ENCODE results near the gene TUSC2.

The TUSC2 gene

DNA sequence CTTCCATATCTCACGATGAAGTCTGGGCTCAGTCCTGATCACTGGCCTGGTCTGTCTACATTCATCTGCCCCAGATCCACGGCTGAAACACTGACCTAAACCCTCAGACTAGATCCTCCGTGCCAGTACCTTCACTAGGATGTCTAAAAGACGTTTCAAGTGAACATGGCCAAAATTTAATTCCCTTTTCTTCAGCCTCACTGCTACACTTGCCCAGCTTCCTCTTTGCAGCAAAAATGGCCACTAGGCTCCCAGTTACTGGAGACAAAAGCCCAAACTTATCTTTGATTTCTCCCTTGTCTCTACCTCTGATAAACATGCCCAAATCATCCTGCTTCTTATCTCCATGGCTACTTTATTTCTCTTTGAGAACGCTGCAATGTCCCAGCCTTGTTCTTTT, 10.9 kb upstream of the TUSC2 start:
- DNase-seq (ENCODE audit: extremely low read depth in 1 of 2, low read depth in 1 of 2): no peak

DNA sequence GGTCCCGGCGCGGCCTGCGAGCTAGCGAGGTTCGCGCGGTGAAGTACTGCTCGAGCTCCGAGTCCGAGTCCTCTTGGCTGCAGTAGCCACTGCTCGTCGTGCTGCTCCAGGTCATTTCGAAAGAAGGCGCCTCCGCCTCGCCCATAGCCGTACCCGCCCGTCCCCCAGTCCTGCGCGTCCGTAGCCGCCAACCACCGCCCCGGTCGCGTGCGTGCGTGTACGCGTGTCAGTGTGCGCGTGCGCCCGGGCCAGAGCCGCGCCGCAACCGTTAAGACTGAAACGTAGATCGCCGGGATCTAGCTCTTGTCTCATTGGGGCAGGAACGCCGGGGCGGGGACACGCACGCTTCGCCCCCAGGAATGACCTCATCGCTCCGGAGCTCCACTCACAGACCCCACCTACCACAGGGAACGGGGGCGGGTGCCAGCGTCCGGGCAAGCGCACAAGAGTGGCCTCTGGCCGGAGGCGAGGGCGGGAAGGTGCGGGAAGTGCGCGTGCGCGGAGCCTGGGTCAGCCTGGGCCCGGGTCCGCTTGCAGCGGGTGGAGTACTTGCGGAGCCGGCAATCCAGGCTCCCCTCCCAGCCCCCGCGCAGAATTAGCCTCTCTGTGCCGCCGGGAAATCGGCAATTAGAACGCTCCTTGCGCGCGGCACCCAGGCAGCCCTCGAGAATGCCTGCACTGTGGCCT, 9.3 kb upstream of the TUSC2 start:
- peak; percentile 96 to 99 for DNase-seq (ENCODE audit: extremely low read depth in 1 of 2, low read depth in 1 of 2)

DNA sequence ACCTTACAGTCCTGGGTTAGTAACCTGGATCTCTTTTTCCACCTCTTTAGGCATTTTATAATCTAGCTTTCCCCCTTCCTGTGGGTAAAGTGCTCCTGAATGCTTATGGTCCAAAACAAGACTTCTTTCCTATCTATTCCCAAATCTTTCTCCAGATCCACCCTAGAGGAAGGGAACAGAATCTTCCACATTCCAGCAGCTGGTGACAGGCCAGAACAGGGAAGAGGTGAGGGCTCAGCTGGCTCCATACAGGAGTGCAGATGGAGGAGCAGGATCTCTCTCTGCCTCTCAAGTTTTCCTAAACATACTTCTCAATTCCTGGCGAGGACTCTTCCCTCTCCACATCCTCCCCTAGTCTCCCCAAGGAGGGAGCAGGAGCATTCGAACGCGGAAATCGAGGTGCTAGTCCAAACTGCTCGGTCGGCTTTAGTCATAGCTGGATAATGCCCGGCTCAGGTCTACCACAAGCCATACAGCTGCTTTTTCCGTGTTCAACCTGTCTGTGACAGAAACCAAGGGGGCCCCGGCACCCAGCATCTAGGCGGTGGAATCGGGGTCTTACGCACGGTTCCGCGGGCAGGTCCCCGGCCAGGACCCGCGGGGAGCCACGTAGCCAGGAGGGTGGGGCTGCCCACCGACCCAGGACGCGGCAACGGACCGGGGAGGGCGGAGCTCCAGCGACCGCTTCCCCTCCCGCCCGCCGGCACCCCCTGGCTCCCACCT, 8.6 kb upstream of the TUSC2 start:
- peak in 1 of 2 donors; percentile 43 for DNase-seq (ENCODE audit: extremely low read depth in 1 of 2, low read depth in 1 of 2)

DNA sequence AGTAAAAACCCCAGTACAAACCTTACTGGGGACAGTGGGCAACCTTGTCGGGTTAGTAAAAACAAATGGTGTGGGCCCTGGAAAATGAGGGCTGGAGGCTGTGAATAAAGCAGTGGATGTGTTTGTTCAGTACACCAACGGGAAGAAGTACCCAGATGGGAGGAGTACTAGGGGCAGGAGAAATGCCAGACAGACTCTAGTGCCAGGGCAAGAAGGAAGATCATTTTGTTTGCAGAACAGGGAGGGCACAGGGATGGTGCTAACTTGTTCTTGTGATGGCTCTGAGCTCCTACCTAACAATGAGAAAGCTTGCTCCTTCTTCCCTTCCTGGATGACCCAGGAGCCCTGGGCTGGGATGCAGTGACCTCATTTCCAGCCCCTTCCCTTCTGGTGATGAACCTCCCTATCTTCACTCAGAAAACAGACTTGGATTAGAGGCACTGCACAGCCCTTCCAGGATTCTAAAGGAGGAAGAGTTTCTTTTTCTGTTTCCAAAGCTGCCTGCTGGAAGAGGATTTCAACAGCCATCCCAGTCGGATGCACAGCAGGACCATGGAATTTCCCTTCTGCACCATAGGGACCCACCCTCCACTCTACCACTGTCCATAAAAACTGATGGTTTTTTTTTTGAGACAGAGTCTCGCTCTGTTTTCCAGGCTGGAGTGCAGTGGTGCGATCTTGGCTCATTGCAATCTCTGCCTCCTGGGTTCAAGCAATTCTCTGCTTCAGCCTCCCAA, 6.5 kb upstream of the TUSC2 start:
- no peak for DNase-seq (ENCODE audit: extremely low read depth in 1 of 2, low read depth in 1 of 2)

DNA sequence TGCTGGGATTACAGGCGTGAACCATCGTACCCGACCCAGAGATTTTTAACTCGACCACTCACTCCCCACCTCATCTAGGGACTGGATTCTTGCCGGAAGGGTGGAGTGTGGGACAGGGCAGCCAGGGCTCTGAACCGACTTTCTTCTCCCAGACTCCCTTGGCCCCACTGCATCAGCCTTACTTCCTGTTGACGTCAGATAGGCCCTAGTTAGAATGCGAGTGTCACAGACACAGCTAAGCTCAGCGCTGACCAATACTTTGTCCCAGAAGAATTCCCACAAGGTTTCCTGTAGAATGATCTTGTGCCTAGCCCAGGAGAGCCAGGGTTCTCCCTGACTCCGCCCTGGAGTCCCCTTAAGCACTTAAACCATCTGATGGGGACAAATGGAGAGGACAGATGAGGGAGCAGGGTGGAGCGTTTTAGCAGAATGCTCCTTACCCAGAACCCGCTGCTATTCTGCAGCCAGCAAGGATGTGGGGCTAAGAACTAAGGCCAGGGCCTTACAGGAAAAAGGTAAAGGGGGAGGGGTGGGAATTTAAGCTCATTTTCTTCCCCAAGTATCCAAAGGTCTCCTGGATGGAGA, 5.8 kb upstream of the TUSC2 start:
- no peak for DNase-seq (ENCODE audit: extremely low read depth in 1 of 2, low read depth in 1 of 2)

DNA sequence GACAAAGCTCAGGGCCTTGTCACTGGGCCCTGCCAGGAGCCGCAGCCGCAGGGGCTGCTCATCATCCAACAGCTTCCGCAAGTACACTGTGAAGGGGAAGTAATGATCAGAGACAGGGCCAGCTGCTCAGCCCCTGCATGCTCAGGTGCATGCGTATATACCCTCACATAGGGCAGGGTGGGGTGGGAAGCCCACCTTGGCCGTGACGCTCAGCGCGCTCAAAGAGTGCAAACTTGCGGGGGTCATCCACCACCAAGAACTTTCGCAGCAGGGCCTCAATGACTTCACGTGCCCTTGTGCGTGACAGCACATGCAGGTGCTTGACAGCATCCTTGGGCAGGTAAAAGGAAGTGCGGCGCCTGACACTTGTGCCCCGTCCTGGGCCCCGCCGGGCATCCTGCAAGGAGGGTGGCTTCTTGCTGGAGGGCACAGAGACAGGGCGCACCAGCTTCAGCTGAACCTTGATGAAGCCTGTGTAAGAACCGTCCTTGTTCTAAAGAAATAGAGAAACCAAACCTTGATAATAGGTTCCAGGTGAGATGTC, 3.4 kb upstream of the TUSC2 start:
- no peak for DNase-seq (ENCODE audit: extremely low read depth in 1 of 2, low read depth in 1 of 2)

DNA sequence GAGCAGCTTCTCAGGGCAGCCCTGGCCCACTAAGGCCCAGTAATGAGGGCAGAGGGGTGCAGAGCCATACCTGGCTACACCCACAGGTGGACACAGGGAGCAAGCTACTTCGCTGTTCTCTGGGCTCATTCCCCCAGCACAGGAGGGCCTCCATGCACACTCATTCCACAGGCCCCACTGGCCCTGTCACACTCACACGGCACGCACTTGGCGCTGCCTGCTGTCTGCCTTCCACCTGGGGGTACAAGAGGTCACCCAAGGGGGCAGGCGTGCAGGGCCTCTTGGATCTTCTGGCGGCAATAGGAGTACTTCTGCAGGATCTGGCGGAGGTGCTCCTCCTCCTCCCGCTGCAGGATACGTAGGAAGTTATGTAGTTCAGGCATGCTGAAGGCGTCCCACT, 2.3 kb upstream of the TUSC2 start:
- no peak for DNase-seq (ENCODE audit: extremely low read depth in 1 of 2, low read depth in 1 of 2)

DNA sequence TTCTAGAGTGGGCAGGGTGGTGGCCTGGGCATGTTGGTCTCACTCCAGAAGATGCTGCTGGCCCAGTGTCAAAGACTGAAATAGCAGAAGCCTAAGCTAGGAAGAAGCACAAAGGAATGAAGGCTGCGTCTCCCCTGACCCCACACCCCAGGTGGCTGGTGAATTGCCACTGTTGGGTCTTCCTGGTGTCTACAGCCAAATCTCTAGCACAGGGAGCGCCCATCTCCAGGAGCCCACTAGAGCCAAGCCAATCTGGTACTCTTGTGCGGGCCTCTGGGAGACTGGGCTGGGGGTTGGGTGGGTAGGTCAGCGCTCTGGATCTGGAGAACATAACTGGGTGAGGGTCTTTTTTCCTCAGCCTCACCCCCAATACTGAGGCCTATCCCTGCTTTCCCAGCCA, 894 bp downstream of the TUSC2 start:
- no peak for DNase-seq (ENCODE audit: extremely low read depth in 1 of 2, low read depth in 1 of 2)

DNA sequence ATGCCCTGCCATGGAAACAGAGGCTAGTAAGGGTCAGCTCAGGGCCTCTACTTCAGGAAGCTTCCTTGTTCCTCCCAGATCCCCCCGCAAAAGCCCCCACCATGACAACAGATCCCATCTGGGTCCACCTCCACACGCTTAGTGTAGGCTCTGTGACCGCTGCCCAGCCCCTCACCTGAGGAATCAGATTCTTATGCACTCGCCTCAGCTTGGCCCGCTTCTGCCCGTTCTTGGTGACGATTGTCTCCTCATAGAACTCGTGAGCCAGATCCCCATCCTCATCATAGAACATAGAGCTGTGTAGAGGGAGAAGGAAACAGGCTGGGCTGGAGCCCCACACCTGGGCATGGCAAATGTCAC, 1.9 kb downstream of the TUSC2 start:
- no peak for DNase-seq (ENCODE audit: extremely low read depth in 1 of 2, low read depth in 1 of 2)

DNA sequence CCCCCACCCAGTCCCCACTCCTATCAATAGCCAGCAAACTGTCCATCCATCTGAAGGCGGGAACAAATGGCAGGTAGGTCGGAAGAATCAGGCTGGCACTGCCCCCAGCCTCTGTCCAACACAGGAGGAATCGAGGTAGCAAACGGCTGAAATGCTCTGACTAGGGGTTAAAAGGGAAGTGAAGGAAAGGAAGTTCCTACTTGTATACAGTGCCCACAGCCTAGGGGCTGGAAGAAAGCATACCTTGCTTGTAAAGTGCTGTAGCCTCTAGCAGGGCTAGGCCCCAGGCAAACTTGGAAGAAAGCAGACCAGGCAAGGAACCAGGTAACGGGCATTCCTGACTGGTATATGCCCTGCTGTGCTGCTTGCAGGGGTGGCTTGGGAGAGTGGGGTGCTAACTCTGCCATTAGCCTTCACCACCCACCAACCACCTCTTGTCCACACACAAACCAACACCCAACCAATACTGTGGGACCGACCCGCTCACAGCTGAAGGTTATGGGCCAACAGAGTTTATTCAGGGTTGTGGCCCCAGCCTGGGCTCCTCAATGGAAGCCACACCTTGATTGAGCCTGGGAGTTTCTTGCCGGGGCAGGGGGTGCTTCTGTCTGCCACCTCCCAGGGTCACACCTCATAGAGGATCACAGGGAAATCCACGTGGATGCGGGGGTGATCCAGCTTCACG, 2.4 kb downstream of the TUSC2 start:
- DNase-seq (ENCODE audit: extremely low read depth in 1 of 2, low read depth in 1 of 2): no peak

DNA sequence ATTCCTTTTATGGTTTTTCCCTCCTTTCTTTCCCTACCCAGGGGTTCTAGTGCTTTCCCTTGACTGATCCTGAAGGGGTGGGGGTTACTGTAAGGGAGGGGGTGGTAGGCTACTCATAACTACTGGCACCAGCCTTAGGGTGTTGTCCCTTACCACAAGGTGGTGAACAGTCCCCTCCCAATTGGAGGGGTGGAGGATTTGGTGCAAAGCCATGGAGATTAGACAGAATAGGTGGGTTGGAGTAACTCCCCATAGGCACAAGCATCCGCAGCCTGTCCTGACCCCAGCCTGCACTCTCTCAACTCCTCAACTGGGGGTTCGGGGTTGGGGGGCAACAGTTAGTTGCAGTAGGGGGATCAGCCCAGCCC, 2.9 kb downstream of the TUSC2 start:
- no peak for DNase-seq (ENCODE audit: extremely low read depth in 1 of 2, low read depth in 1 of 2)

DNA sequence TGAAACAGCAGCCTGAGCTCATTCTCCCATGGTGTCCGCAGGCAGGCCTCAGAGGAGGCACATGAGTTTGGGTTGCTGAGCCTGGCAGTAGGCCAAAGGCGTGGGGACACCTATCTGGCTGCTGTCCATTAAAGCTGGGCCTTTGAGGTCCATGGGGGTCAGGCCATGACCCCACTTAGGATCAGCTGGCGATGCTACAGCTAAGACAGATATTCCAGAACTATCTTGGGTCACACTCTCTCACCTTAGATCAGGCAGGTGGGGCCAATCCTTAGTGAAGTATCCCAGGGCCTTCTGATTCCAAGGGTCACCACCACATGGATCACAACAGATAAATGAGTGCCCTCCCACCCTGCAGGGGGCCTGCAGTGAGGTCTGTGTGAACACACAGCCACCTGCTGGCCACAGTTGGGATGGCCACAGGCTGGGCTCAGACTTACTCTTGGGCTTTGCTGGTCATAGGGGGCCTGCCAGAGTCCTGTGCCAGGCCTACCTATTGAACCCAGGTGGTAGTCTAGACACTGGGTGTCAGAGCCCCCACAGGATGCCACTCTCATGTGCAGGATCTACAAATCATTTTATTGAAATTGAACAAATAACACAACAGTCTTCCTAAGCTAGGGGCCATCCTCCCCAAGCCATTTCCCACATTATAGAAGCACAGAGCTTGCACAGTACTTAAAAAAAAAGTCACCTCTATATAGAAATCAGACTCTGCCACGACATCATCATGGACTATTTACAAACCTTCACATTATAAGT, 3.5 kb downstream of the TUSC2 start:
- DNase-seq (ENCODE audit: extremely low read depth in 1 of 2, low read depth in 1 of 2): peak in 1 of 2 donors; percentile 42

DNA sequence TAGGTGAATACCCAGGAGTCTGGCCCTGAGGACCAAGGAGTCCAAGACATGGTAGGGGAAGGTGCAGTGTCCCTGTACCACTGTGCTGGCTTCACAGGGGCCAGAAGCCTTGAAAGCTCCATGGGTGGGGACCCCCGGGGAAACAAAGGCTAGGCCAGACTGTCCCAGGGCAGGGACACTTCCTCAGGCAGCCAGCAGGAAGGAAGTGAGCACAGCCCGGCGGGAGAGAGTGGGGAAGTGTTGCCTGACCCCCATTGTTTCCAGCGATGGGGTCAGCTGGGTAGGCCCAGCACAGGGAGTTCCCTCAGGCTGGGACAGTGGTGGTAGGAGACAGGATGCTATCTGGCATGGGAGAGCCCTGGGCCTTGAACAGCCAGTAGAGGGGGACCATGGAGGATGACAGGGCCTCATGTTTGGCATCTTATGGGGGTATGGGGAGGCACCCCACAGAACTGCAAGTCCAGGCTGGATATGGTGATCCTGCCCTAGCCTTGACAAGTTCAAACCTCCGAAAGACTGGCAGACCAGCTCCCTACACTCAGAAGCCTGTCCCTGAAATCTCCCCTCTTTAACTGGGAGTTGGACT, 4.3 kb downstream of the TUSC2 start:
- DNase-seq (ENCODE audit: extremely low read depth in 1 of 2, low read depth in 1 of 2): no peak

DNA sequence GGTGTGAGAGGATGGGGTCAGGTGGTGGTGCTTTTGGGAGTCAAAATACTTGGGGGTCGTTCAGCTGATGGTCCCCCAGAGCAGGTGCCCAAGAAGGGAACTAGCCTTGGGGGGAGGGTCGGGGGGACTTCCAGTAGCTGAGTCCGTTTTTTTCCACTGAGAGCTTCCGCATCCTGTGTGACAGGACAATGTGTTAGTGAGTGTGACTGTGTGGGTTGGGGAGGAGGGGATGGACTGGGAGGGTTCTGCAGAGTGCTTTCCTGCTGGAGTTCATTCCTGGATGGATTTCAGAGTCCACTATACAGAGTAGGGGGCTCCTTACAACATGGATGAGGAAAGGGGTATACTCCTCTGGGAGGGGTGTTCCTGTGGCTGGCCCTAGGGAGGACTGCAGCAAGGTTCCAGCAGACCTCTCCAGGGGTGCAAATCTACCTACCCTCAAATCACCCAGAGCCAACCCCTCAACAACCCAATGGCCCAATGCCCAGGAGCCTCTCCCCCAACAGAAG, 4.9 kb downstream of the TUSC2 start:
- DNase-seq (ENCODE audit: extremely low read depth in 1 of 2, low read depth in 1 of 2): no peak

DNA sequence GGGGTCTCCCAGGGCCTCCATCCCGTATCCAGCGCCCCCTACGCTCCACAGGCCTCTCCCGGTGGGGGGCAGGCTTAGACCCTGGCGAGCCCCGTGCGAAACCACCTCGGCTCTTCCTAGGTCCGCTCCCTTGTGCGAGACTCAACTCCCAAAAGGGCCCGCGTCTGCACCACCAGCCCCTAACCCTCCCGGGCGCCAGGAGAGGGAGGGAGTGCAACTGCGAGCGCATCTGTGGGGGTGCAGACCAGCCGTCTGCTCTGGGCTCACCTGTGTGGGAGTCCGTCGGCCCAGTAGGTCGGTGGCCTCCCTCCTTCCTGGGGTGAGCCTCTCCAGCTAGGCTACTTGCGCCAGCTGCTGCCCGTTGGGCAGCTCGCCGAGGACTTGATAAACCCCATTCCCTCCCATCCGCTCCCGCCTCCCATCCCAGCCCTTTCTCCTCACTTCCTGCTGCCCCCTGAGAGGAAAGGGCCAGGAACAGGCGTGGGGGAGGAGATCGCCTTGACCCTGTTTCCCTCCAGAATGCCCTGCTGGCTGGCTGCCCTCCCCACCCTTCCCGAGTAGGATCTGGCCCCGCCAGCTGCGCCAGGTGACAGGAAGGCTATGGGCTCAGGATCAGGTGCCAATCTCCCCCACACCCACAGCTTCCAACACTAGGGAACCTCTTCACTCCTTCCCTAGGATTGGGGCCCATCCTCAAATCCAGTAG, 5.5 kb downstream of the TUSC2 start, which contains the start of gene HYAL2:
Gene HYAL2 (minus strand): TSS at position 360 of the 706 bp plus-strand sequence. CDS start 2,256 bp downstream, outside the sequence.
- no peak for DNase-seq (ENCODE audit: extremely low read depth in 1 of 2, low read depth in 1 of 2)

DNA sequence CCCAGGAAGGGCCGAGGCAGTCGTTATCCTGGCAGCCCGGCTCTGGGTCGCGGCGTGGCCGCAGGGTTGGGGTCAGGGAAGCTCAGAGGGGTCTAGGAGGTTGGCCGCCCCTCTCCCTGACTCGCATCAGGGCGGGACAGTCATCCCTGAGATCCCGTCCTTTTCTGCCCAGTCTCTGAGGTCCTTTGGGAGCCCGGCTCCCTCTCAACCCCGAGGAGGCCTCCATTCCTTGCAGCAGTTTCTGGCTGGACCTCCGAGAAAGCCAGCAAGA, 6.0 kb downstream of the TUSC2 start:
- no peak for DNase-seq (ENCODE audit: extremely low read depth in 1 of 2, low read depth in 1 of 2)

DNA sequence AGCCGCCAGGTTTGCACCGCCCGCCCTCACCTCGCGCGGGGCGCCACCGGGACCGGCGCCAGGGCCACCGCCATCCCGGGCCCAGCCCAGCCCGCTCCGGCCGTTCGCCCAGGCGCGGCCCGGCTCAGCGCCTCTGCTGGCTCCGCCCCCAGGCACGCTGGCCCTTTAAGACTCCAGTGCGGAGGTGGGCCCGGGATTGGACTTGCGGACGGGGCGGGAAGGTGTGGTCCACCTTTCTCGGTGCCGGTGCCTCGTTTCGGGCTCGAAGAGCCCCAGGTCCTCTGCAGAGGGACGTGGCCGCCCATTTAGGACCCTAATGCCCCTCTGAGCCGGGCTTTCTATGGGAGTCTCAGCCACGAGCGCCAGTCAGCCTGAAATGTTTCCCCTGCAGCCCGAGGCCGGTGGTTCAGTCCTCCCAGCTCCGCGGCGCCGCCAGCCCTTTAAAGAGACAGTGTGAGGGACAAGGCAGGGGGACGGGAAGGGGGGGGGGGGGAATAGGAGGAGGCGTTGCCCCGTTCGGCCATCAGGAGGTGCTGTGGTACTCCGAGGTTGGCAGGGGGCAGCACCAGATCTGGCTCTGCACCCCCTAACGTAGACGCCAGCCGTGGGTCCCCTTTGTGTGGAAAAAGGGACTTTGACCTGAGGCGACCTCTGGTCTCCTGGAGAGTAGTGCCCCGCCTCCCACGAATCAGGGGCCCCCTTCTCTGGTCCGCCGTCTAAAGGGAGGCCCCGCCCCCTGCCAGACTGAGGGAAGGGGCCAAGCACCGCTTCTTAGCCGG, 6.5 kb downstream of the TUSC2 start:
- DNase-seq (ENCODE audit: extremely low read depth in 1 of 2, low read depth in 1 of 2): peak; percentile 59 to 80

DNA sequence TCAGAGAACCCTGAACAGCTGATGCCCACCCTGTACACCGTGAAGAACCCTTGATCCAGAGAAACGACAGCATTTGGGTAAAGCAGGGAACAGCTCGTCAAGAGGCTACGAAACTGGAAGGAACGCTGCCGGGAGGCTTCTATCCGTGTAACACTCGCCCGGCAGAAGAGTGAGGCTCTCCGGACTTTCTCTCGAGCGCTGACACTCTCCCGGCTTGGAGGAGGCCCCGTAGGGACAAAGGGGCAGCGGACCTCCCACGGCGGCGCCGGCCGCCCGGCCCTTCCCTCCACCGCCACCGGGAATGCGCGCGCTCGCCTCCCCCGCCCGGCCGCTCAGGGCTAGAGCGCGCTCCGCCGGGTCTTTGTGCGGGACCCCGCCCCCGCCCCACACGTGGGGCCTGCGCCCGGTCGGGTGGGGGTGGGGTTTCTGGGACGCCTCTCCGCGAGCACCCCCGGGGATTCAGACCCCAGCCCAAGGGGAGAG, 7.1 kb downstream of the TUSC2 start:
- DNase-seq (ENCODE audit: extremely low read depth in 1 of 2, low read depth in 1 of 2): no peak

All from stimulated activated CD8-positive, alpha-beta memory T cell treated with anti-CD3 and anti-CD28 coated beads, Interleukin-7, amount 100 ng/mL, for 48 hours (primary cell).